HG02943 (cell line): ENCODE results near the gene PROM1.

Experiments used
- ATAC-seq: cut with Tn5 transposase; IDR thresholded peaks from one replicate; pipeline ENCODE4 v1.9.1; 2021; ENCODE audit warnings: mild to moderate bottlenecking, low read depth, moderate library complexity; ENCODE audit not compliant: unreplicated experiment

PROM1 gene

DNA sequence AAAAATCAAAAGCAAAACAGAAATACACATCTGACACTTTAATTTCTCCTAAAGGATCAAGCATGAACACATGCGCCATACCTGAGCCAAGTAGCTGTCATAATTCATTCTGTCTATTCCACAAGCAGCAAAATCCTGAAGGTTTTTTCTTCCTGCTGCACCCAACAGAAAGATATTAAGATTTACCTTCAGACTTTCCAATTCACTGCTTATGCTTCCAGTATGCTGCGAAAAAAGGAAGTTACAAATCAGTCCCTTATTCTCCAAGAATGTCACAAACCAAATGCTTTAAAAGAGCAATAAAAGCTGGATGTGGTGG lies 91.7 kb downstream of the PROM1 start:
- no peak for ATAC-seq

GRCh38 chr4:15990570-15991285 lies 93.1 kb downstream of the PROM1 start:
- no peak for ATAC-seq

DNA sequence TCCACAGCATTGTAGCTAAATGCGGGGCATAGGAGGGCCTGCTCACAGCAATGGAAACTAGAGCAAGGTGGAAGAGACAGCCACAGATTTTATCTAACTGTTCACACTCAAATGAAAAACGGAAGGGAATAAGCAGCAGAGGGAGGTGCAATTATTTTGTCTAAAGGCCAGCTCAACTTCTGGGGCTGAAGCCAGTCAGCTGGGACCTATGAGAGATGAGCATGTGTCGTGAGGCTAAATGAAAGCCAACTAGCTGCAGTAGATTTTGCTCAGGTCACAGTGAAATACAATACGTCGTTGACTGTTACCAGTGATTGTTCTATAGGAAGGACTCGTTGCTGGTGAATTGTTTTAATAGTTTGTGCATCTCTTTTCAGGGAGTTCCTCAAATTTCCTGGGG lies 94.4 kb downstream of the PROM1 start:
- ATAC-seq: no peak

DNA sequence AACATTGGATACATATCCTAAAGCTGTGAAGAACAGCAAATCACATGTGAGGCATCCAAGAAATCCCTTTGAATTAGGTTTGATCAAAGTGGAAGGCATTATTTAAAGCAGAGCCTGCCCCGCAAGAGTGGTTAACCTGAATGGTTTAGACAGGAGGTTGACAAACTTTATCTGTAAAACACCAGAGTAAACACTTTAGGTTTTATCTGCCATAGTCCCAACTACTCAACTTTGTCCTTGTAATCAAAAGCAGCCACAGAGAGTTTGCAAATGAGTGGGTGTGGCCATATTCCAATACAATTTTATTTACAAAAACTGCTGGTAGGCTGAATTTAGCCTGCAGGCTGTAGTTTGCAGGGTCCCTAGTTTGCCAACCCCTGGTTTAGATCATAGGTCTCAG lies 95.6 kb downstream of the PROM1 start:
- ATAC-seq: no peak

- no peak for ATAC-seq
Measured at GRCh38 chr4:15986907-15987306, 96.9 kb downstream of the PROM1 start.

GRCh38 chr4:15983610-15984009 lies 100.2 kb downstream of the PROM1 start:
- no peak for ATAC-seq

DNA sequence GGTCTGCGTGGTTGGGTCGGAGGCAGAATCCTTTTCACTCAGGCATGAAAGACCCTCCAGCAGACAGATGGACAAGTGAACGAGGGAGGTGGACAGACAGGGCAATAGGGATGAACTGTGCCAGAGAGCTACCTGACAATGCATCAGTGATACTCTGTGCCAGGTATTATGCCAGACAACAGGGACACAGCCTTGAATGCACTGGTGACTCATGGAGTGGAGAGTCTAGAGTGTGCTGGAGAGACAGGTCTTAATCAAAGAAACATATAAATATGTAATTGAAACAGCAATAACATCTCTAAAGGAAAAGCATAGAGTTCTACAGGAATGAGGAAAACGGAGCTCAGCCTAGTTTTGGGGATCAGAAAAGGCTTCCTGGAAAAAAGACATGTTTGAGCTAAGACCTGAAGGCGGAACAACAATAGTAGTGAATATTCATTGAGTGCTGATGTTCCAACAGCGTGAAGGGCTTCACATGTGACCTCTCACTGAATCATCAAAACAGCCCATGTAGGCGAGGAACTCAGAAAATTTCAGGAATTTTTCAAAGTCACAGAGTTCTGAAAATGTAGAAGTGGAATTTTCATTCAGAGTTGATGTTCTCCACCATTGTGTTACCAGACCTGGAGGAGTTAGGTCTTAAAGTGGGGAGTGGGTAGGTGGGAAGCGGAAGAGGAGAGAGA lies 100.8 kb downstream of the PROM1 start:
- no peak for ATAC-seq

DNA sequence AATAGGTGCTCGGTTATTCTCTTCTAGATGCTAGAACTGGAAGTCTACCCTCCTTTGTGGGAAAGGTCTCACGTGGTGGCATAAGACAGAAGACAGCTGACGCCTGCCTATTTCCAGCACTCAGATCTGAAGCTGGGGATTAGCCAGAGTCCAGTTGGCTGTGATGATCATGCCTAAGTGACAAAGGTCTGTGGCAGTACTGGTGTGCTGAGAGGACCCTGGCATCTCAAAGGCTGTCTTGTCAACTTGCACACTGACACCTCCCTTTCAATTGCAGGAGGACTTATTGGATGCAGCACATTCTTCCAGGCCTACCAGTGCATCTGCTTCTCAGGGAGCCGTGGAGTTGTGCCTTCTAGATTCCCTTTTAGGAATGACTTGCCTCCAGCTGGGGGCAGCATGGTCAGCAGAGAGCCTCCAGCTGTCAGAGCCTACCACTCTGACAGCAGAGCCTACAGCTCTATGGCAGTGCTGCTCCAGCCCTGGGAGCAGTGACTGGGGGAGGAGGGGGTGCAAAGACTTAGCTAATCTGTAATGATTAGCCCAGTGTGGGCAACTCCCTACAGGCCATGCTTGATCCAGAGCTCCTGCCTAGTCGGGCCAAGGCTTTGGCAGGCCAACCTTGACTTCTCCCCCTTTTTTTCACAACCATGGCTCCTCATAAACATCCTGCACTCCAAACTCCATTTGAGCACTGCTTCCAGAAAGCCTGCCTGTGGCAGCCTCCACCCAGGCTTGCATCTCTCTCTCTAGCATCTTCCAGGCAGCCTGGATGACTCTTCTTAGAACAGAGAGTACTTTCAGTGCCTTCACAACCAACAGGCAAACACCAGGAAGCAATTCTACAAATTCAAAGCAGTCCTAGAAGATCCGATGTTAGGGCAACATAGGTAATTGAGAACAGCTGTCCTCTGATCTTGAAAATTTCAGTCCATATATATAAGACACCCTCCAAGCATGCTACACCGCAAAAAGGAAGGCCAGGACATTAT lies 107.1 kb downstream of the PROM1 start:
- no peak for ATAC-seq

GRCh38 chr4:15971068-15971801 lies 112.6 kb downstream of the PROM1 start:
- ATAC-seq: no peak

DNA sequence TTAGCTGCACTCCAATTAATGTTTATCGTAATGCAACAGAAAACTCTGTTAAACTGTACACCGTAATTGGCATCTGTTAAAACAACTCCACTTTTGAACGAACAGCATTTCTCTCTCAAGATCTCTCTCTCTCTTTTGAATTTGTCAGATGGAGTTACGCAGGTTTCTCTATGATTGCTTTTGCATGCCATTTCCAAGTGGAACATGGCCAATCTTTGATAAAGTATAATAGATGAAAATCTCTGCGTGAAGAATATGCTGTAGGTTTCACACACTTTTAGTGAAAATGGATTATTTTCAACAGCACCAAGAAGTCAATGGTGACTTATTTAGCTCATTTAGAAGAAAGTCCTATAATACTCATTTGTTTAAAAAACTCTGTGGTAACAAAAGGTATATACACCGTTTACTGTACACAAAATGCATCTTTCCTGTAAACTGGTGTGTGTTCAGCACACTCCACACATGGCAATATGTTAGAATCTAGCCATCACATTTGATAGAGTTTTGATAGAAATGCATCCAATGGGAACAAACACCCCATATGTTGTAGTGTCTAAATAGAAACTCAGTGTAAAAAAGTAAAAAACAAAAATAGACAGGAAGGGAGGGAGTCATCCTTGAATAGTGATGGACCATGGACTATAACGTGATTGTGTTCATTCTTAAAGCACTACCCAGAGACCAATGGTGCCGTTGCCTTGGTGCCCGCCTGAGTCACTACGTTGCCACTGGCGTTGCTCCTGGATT lies 115.1 kb downstream of the PROM1 start:
- ATAC-seq: no peak

- no peak for ATAC-seq
Measured at GRCh38 chr4:15965325-15965724, 118.5 kb downstream of the PROM1 start.

DNA sequence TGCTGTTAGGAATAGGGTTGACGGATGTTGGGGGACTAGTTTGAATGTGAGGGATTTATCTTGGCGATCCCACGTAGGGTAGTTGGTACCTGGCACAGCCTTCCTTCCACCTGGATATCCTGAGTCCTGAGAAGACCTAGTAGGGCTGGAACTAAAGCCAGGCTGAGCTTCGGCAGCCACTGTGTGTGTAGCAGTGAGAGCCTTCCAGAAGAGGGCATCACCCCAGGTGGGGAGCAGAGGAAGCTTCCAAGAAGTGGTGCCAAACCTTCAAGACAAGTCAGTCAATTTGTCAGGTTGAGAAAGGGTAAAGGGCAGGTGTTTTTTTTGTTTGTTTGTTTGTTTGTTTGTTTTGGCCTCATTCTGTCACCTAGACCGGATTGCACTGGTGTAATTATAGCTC lies 119.7 kb downstream of the PROM1 start:
- ATAC-seq: no peak

- ATAC-seq: no peak
Measured at GRCh38 chr4:15963576-15963975, 120.2 kb downstream of the PROM1 start.

DNA sequence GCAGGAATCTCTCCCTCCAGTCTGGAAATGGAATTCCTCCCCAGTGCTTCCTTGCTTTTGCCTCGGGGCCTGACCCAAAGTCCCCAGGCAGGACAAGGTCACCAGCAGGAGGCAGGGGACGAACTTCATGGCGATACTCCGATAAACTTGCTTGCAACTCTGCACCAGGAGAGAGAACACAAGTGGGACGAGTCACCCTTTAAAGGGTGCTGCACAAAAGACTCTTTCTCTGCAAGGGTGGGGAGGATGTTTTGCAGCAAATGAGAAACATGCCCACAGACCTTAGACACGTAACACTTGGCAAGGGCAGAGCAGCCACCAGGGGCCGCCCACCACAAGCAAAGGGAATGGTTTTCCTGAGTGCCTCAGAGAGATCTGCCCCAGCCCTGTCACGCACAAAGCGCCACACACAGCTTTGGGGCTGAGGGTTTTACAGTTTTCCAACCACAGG lies 120.8 kb downstream of the PROM1 start, which contains the start of gene FGFBP2:
Gene FGFBP2, minus strand, starts transcription at position 175 of the 451 bp plus-strand sequence. Its CDS starts 46 bp downstream, at position 129.
- no peak for ATAC-seq

- ATAC-seq: no peak
Measured at GRCh38 chr4:15961781-15962510, 121.9 kb downstream of the PROM1 start.

GRCh38 chr4:15958562-15958961 lies 125.3 kb downstream of the PROM1 start:
- ATAC-seq: no peak

- ATAC-seq: peak; percentile 93
Measured at GRCh38 chr4:15956179-15956850, 127.5 kb downstream of the PROM1 start.

DNA sequence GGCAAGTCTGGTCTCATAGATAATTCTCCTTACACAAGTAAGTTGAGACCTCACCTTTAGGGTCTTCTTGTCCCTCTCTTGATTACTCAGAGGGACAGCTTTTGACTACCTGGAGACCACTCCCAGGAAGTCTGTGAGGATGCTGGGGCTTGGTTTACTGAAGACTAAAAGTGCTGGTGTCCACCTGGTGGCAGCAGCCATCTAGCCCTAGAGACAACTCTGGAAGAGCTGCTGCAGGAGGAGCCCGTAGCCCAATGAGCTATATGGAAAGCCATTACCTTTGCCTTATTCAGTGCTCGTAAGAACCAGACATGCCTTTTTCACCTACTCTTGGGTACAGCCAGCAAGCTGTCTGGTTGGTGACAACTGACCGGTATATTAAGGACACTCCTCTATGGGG lies 128.2 kb downstream of the PROM1 start:
- no peak for ATAC-seq
